K562 (cell line): ENCODE measurements around the gene ZC3H15. TPM values are rescaled to one million over a fixed set of nuclear protein-coding genes. Genes with fewer than 3 reads are reported as not detected.

Experiments
- ARHGAP35 ChIP-seq: fragments of 450-650 bp; IDR thresholded peaks from 2 replicates; pipeline ENCODE4 v1.6.1; 2018; ENCODE audit not compliant: partially characterized antibody
- BDP1 ChIP-seq: IDR thresholded peaks from 3 replicates; pipeline ENCODE4 v1.6.1; 2011; ENCODE audit not compliant: insufficient read length, insufficient read depth
- CBFB ChIP-seq: sonication (generic); formaldehyde crosslinking; IDR thresholded peaks from 2 replicates; pipeline ENCODE4 v1.4.0; 2020; ENCODE audit warnings: mild to moderate bottlenecking, missing genetic modification reagents
- E2F3 ChIP-seq: fragments of 250-450 bp; sonication (Bioruptor Pico); IDR thresholded peaks from 2 replicates; pipeline ENCODE4 v1.4.0; 2020; ENCODE audit warnings: mild to moderate bottlenecking
- LARP7 ChIP-seq: fragments of 450-650 bp; IDR thresholded peaks from 2 replicates; pipeline ENCODE4 v1.6.1; 2016
- MYC ChIP-seq, 2 experiments: fragments of 250-450 bp in 1 of 2; sonication (Bioruptor Pico) in 1 of 2; IDR thresholded peaks; 2 replicates each; pipeline versions ENCODE4 v1.5.1 to v1.6.1; 2012 to 2021; ENCODE audit warnings: low read depth in 2 of 2, borderline replicate concordance in 1 of 2, improper control_type of control experiment in 1 of 2, low read length in 1 of 2, mild to moderate bottlenecking in 1 of 2, moderate library complexity in 1 of 2
- XRCC5 ChIP-seq: fragments of 200-400 bp; formaldehyde crosslinking; IDR thresholded peaks from 2 replicates; pipeline ENCODE4 v1.6.1; 2017; ENCODE audit warnings: low read depth, mild to moderate bottlenecking, low read length
- ZNF507 ChIP-seq: conservative IDR thresholded peaks from 2 replicates; pipeline ENCODE4 v1.6.1; 2017; ENCODE audit warnings: missing genetic modification characterization, missing compliant biosample characterization
- ZNF830 ChIP-seq: fragments of 250-450 bp; sonication (Bioruptor Pico); IDR thresholded peaks from 2 replicates; pipeline ENCODE4 v1.5.0; 2021; ENCODE audit warnings: mild to moderate bottlenecking
- polyA plus RNA-seq, 8 experiments: library from polyadenylated mRNA; depleted of rRNA in 4 of 8; stranded (reverse) in 5 of 8; unstranded in 3 of 8; fragments of >200 nt; fragmentation: Nextera tagmentation in 2 of 8; fragmentation: Illumina TruSeq in 1 of 8; extraction: Ambion mirVana in 2 of 8; extraction: Trizol in 1 of 8; gene quantifications; 2 replicates each; pipeline versions ENCODE4 v1.2.1 to v1.2.3, GENCODE V29; 2011 to 2014; ENCODE audit warnings: inconsistent platforms in 1 of 8, missing spikeins in 1 of 8
- total RNA-seq, 7 experiments: library from RNA; depleted of rRNA in 6 of 7; stranded (reverse); fragments of >200 nt in 6 of 7; fragmentation: Illumina TruSeq in 2 of 7; extraction: Trizol in 2 of 7; gene quantifications; 2 replicates each; pipeline versions ENCODE4 v1.2.1 to v1.2.3, GENCODE V29; 2011 to 2021; ENCODE audit warnings: low replicate concordance in 1 of 7
- TF ChIP-seq, protein P1 (sequence below): sonication (generic); formaldehyde crosslinking; IDR thresholded peaks from 2 replicates; pipeline ENCODE4 v1.8.1; 2022; ENCODE audit warnings: missing genetic modification reagents
- TF ChIP-seq, protein P2 (sequence below), 3 experiments: fragments of 200-800 bp in 1 of 3; fragments of 250-450 bp in 1 of 3; fragments of 450-650 bp in 1 of 3; sonication (Bioruptor Pico) in 1 of 3; sonication (Bioruptor generic) in 1 of 3; formaldehyde crosslinking in 1 of 3; IDR thresholded peaks; 2 replicates each; pipeline versions ENCODE4 v1.6.1 to v1.8.0; 2016 to 2022; ENCODE audit warnings: mild to moderate bottlenecking in 2 of 3, missing genetic modification characterization in 2 of 3, missing compliant biosample characterization in 1 of 3, moderate library complexity in 1 of 3

ZC3H15 gene
- total and polyA plus RNA-seq, 9 of the 15 experiments (the other 6 are each of a cell fraction or from before 2014, with no cell fraction given) = 132 to 286 (median 189) TPM

DNA sequence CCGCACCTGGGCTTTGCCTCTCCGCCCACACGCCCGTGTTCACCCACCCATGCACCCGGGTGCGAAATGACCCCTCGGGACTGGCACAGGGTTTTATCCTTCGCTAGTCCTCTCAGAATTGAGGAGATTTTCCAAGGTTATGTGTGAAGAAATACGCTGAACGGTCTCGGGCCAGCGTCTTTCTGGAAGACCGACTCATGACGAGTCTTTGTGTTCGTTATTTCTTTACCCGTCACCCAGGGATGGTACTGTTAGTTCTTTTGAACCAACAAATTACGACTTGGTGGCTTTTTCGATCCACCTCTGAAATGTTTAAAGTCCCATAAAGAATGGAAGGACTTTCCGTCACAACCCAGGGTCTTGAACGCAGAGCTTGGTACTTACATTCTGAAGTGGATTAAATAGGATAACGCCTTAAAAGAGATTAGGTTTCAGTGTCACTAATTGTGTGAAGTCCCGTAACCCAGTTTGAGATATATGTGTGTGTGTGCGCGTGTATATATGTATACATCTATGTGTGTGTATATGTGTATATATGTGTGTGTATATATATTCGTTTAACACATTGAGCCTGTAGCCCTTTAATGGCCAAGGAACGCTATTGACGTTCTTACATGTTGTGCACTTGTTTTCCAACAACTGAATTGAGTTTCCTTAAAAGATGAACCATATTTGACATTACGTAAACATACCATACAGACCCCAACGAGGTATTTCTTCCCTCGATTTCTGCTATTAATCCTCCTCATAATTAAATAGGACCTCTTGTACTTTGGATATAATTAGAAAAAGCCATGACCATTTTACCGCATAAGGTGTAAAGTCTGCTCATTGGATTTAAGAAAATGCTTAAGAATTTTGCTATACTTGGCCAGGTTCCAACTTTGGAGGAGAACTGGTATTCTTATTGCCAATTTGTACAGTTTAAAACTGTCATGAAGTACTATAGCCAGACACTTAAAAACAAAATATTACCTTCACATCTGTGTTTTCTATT, 889 bp downstream of the ZC3H15 start (continued):
- TF ChIP-seq ZNF830 (no peak), XRCC5 (no peak), BDP1 (no peak), E2F3 (CRISPR knock-in tag) (no peak), LARP7 (no peak), CBFB (no peak), MYC (IDR thresholded peaks at IDR 0.05; ENCODE audit: low read depth, low read length) (no peak), MYC (CRISPR knock-in tag; IDR thresholded peaks at IDR 0.05; ENCODE audit: borderline replicate concordance, low read depth) (no peak; the same call in 1 of the 2 replicates), ARHGAP35 (no peak), ZNF507 (no peak)
- TF ChIP-seq, protein P1, sequence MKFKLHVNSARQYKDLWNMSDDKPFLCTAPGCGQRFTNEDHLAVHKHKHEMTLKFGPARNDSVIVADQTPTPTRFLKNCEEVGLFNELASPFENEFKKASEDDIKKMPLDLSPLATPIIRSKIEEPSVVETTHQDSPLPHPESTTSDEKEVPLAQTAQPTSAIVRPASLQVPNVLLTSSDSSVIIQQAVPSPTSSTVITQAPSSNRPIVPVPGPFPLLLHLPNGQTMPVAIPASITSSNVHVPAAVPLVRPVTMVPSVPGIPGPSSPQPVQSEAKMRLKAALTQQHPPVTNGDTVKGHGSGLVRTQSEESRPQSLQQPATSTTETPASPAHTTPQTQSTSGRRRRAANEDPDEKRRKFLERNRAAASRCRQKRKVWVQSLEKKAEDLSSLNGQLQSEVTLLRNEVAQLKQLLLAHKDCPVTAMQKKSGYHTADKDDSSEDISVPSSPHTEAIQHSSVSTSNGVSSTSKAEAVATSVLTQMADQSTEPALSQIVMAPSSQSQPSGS = no peak
- TF ChIP-seq, protein P2, sequence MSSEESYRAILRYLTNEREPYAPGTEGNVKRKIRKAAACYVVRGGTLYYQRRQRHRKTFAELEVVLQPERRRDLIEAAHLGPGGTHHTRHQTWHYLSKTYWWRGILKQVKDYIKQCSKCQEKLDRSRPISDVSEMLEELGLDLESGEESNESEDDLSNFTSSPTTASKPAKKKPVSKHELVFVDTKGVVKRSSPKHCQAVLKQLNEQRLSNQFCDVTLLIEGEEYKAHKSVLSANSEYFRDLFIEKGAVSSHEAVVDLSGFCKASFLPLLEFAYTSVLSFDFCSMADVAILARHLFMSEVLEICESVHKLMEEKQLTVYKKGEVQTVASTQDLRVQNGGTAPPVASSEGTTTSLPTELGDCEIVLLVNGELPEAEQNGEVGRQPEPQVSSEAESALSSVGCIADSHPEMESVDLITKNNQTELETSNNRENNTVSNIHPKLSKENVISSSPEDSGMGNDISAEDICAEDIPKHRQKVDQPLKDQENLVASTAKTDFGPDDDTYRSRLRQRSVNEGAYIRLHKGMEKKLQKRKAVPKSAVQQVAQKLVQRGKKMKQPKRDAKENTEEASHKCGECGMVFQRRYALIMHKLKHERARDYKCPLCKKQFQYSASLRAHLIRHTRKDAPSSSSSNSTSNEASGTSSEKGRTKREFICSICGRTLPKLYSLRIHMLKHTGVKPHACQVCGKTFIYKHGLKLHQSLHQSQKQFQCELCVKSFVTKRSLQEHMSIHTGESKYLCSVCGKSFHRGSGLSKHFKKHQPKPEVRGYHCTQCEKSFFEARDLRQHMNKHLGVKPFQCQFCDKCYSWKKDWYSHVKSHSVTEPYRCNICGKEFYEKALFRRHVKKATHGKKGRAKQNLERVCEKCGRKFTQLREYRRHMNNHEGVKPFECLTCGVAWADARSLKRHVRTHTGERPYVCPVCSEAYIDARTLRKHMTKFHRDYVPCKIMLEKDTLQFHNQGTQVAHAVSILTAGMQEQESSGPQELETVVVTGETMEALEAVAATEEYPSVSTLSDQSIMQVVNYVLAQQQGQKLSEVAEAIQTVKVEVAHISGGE (CRISPR knock-in tag; IDR thresholded peaks at IDR 0.05) = no peak
